GM19452 (cell line): ENCODE data around the gene MARK4.
"Not testable (repeated sequence)": the region's sequence is repeated elsewhere in the genome, so short reads cannot be mapped to it uniquely, and the experiment has no call there.

Source experiments
- ATAC-seq: cut with Tn5 transposase; IDR thresholded peaks from one replicate; pipeline ENCODE4 v1.9.1; 2021; ENCODE audit not compliant: unreplicated experiment

MARK4 gene

DNA sequence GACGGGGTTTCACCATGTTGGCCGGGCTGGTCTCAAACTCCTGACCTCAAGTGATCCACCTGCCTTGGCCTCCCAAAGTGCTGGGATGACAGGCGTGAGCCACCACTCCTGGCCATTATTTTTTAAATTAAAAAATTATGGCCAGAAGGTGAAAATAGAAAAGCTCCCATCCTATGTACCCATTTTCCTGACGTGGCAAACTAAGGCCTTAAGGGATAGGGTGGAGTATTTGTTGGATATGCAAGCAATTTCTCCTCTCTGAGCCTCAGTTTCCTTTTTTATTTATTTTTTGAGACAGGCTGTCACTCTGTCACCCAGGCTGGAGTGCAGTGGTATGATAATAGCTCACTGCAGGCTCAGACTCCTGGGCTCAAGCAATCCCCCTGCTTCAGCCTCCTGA lies 83.8 kb downstream of the MARK4 start:
- not testable (repeated sequence) for ATAC-seq

- no peak for ATAC-seq
Measured at GRCh38 chr19:45336696-45337251, 85.7 kb downstream of the MARK4 start.

DNA sequence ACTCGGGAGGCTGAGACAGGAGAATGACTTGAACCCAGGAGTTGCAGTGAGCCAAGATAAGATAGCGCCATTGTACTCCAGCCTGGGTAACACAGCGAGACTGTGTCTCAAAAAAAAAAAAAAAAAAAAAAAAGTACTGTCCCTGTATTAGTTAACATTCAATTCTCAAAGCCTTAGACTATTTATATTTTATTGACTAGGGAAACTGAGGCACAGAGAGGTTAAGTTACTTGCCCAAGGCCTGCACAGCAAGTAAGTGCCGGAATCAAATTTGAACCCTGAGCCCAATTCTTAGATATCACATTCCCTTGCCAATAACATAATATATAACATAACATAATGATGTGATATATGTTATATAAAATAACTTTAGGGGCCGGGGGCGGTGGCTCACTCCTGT lies 88.6 kb downstream of the MARK4 start:
- ATAC-seq, result no peak

DNA sequence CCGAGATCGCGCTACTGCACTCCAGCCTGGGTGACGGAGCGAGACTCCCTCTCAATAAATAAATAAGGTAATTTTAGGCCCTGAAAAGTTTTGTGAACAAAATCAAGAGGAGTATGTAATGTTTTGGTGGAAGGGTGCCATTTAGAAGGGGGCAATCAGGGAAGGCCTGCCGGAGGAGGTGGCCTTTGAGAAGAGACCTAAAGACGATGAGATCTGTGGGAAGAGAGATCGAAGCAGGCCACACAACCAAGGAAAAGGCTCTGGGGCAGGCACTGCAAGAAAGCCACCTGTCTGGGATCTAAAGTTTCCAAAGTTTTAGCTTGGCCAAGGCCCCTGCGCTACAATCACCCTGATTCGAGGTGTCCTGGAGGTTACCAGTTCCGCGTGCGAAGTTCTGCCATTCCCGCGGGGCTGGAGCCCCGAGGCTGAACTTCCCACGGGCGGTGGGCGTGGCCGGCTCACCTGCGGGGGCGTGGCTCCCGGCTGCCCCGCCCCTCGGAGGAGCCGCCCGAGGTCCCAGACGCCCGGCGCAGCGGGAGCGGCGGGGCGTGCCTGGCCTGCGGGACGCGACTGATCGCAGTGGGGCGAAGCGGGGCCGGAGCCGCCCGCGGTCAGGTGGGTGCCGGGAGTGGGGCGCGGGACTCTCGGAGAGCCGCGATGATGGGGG lies 89.3 kb downstream of the MARK4 start, which contains the start of gene KLC3:
Gene KLC3 (plus strand): TSS at position 519 of the 667 bp plus-strand sequence. CDS start 4,792 bp downstream, outside the sequence.
- no peak for ATAC-seq

- ATAC-seq, result no peak
Measured at GRCh38 chr19:45340899-45341453, 89.9 kb downstream of the MARK4 start.

DNA sequence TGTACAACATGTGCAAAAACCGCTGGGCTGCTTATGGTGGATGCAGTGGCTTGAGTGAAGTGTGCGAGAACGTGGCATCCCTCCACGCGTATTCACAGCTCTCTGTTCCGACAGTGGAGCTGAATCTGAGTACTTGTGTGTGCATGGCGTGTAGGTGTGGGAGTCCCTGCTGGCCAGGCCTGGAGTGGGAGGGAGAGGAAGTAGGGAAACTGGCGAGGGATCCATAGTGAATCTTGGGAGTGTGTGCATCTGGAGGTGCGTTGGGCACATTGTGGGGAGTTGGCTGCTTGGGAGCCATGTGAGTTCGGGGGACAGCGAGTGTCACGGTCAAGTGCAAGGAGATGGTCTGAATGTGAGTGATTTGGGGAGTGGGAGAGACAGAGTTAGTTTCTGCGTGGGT lies 91.8 kb downstream of the MARK4 start:
- ATAC-seq, result no peak

DNA sequence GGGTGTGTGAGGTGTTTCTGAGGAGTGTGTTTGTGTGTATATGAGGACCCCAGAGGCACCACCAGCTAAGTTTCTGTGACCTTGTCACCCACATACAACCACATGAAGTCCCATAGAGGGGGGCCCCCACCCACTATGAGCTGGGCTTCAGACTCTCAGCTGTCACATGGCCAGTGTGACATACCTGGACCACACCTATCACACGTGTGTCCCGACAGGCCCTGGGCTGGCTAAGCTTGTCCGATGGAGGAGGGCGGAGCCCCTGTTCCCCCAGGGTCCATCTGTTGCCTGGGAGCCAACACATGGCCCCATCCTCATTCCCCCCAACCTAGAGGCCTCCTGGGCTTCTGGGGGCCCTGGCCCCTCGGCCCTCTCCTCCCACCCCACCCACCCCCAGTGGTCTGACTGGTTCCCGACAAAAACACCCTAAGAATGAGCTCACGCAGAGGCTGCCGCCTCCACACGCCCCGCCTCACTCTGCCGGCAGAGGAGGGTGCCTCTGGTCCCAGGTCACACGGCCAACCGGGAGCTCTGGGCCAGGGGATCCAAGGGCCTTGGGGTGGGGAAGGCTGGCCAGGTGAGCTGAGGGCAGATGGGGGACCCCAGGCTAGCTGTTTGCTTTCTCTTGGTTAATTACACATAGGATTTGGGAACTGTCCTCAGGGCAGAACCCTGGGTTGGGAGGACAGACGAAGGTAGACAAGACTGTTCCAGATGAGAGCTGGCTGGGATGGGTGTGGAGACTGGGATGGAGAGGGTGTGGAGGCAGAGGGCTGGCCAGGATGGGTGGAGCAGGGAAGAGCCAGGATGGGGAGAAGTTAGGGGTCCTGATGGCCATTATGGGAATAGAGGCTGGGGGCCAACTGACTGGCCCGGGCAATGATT lies 93.8 kb downstream of the MARK4 start:
- no peak for ATAC-seq

- ATAC-seq, result no peak
Measured at GRCh38 chr19:45345506-45345860, 94.4 kb downstream of the MARK4 start.

DNA sequence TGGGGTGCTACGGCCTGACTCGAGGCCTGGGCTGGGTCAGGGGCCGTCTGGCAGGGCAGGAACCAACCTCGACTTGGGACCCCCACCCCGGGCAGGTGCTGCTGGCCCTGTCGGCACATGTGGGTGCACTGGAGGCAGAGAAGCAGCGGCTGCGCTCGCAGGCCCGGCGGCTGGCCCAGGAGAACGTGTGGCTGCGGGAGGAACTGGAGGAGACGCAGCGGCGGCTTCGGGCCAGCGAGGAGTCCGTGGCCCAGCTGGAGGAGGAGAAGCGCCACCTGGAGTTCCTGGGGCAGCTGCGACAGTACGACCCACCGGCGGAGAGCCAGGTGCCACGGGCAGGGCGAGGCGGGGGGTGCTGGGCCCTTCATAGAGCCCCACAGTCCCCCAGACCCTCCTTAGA lies 95.4 kb downstream of the MARK4 start:
- no peak for ATAC-seq

DNA sequence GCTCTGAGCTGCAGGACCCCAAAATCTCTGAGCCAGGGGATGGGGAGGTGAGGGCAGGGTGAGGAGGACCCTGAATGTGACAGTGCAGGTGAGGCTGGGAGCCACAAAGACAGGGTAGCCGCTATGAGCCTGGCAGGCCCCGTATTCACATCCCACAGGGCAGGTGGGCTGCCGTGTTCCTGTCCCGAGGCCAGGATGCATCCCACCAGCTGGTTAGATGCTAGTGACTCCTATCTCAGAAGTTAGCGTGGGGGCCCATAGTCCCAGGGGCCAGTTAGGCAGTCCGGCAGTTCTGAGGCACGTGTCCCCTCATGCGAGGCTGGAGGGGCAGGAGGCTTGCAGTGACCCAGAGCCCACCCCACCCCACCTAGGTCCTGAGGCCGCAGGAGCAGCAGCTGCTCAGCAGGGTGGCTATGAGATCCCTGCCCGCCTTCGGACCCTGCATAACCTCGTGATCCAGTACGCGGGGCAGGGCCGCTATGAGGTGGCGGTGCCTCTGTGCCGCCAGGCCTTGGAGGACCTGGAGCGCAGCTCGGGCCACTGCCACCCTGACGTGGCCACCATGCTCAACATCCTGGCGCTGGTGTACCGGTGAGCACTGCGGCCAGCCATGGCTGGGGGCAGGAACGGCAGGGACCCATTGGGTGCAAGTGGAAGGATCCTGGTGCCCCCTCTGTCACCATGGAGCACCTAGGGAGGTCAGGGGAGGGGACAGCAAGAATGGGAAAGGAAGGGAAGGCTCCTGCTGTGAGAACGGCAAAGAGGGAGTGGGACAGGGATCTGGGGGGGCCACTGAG lies 96.7 kb downstream of the MARK4 start:
- ATAC-seq, result no peak

DNA sequence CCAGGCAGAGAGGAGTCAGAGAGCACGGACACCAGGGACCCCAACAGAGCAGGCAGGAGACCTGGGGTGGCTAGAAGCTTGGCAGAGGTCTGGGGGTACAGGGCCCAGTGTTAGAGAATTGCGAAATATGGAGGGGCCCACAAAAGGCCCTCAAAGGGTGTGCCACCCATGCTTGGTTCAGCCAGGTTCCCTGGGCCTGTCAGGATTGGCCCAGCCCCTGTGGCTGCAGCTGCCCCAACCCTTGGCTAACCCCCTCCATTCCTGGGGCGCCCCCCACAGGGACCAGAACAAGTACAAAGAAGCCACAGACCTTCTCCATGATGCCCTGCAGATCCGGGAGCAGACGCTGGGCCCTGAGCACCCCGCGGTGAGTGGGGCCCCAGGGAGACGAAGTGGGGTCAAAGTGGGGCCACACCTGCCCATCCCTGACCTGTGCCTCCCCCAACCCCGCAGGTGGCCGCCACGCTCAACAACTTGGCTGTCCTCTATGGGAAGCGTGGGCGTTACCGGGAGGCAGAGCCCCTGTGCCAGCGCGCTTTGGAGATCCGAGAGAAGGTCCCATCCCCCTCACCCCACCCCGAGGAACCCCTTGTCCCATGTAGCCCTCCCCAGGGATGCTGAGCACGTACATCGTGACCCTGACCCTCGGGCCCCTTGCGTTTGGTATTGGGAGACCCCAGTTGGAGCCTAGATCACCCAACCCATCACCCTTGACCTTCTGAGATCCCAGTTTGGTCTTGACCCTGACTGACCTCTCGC lies 97.5 kb downstream of the MARK4 start:
- ATAC-seq, result no peak

- ATAC-seq, result no peak
Measured at GRCh38 chr19:45349126-45349415, 98.0 kb downstream of the MARK4 start.

GRCh38 chr19:45349430-45349941 lies 98.4 kb downstream of the MARK4 start:
- no peak for ATAC-seq

DNA sequence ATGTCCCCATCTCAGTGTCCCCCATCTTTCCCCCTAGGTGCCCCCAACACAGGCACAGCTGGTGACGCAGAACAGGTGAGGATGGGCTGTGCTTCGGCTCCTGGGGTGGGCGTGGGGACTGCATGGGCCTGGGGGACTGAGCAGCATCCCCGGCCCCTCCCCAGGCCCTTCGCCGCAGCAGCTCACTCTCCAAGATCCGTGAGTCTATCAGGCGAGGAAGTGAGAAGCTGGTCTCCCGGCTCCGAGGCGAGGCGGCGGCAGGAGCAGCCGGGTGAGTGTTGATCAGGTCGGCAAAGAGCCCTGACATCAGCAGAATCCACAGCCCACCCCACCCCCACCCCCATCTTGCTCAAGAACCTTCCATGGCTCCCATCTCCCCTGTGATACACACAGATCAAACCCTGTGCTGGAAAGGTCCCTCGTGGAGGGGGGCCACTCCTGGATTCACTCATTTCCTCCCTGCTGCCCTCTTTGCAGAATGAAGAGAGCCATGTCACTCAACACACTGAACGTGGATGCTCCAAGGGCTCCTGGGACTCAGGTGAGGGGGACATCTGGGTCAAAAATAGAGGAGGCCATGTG lies 99.5 kb downstream of the MARK4 start:
- ATAC-seq, result no peak

DNA sequence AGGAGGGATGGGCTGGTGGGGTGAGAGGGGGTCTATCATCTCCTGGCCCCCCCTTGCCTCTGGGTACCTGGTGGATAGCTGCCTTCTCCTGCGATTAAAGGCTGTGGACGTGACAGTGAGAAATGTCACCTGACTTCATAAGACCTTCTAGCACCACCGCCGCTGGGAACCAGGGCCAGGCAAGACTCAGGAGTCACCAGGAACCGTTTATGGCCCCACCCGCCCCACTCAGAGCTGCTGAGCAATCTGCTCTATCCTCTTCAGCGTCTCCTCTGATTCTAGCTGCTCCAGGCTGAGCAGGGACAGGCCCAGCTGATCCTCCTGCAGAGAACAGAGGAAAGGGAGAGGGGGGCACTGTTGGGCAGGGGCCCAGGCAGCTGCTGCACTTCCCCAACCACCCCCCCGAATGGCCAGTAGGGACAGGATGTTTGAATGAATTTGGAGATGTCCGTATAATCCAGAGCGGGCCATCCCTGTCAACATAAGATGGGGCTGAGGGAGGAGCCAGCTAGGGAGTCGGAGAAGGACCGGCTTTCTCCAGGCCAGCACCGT lies 100.4 kb downstream of the MARK4 start:
- no peak for ATAC-seq

DNA sequence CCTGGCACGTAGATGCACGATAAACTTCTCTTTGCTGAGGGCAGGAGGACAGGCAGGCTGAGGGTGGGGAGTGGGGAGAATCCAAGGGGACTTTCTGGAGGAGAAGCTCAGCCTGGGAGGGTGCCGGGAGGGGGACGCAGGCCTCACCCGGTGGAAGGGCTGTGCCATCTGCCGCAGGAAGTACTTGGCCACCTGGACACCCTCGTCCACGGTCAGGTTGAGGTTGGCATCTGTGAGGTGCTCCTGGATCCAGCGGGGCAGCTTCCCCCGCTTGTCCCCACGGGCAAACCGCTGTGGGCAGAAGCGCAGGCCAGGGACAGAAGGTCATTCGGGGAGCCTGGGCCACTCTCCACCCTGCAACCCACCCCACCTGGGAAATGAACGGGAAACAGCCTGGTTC lies 101.0 kb downstream of the MARK4 start:
- ATAC-seq, result no peak

DNA sequence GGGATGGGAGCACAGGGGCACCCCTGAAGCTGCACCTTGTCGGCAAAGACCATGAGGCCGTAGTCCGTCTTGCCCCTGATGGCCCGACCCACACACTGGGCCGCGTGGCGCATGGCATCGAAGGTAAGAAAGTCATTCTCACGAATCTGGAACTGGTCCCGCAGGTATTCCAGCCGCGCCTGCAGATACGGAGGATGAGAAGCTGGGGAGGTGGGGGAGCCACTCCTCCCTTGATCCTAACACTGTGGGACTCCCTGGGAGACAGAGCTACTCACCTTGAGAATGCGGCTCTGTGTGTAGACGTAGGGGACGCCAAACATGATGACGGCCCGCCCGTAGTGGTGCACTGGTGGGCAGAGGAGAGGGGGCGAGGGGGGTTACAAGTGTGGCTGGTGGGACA lies 101.4 kb downstream of the MARK4 start:
- no peak for ATAC-seq

GRCh38 chr19:45352914-45353796 lies 102.1 kb downstream of the MARK4 start:
- ATAC-seq, result no peak
